GM12891 (cell line): ENCODE data around the gene BATF3.

ENCODE experiments used
- PAX5 ChIP-seq: IDR thresholded peaks from 2 replicates; pipeline ENCODE4 v1.6.1; 2011; ENCODE audit warnings: low read length, moderate library complexity, mild to moderate bottlenecking; ENCODE audit not compliant: insufficient read depth, severe bottlenecking
- POLR2A ChIP-seq: IDR thresholded peaks from 2 replicates; pipeline ENCODE4 v1.6.1; 2011; ENCODE audit warnings: low read depth, low read length, control low read depth
- POLR2AphosphoS5 ChIP-seq: IDR thresholded peaks from 2 replicates; pipeline ENCODE4 v1.6.1; 2011; ENCODE audit warnings: low read depth, low read length, control low read depth
- SPI1 ChIP-seq: IDR thresholded peaks from 2 replicates; pipeline ENCODE4 v1.6.1; 2011; ENCODE audit warnings: low read depth, low read length, control low read depth
- TAF1 ChIP-seq: IDR thresholded peaks from 2 replicates; pipeline ENCODE4 v1.6.1; 2011; ENCODE audit warnings: low read depth, low read length, control low read depth

- no peak for TF ChIP-seq POLR2AphosphoS5
- TF ChIP-seq SPI1: no peak
- no peak for TF ChIP-seq TAF1
- TF ChIP-seq POLR2A: no peak
- TF ChIP-seq PAX5: no peak
These were observed 13.6 kb downstream of the BATF3 start for GRCh38 chr1:212686069-212686468.
